Activated B cell treated with CpG ODN at 0.5 μM for 24 hours (primary cell): ENCODE results near the gene OBSCN. TPM values are rescaled to one million over a fixed set of nuclear protein-coding genes. Genes with fewer than 3 reads are reported as not detected.

Source experiments
- ATAC-seq: fragments of 200-7000 bp; cut with Tn5 transposase; one replicate; pipeline ENCODE4 v1.10.0; 2021; ENCODE audit warnings: low read depth, mild to moderate bottlenecking, moderate library complexity
- CTCF ChIA-PET: fragments of 350-600 bp; sonication (Branson Sonifier 250); formaldehyde crosslinking; loops from one replicate; lab custom pipeline; 2021; ENCODE audit warnings: antibody characterized with exemption; lab: Charles Lee
- POLR2A ChIA-PET: fragments of 350-600 bp; sonication (Branson Sonifier 250); formaldehyde crosslinking; loops from one replicate; lab custom pipeline; 2021; ENCODE audit warnings: antibody characterized with exemption; lab: Charles Lee
- DNase-seq: peaks from one replicate; pipeline ENCODE4 v3.0.0; 2022
- H3K27ac Mint-ChIP-seq: one replicate; pipeline ENCODE4 v1.8.0; 2020; ENCODE audit warnings: mixed read lengths
- H3K27me3 Mint-ChIP-seq: one replicate; pipeline ENCODE4 v1.8.0; 2021; ENCODE audit warnings: mixed read lengths
- H3K36me3 Mint-ChIP-seq: one replicate; pipeline ENCODE4 v1.8.0; 2021; ENCODE audit warnings: low read depth, mixed read lengths
- H3K4me1 Mint-ChIP-seq: one replicate; pipeline ENCODE4 v1.8.0; 2021; ENCODE audit warnings: mixed read lengths
- H3K4me3 Mint-ChIP-seq: one replicate; pipeline ENCODE4 v1.8.0; 2020; ENCODE audit warnings: mild to moderate bottlenecking, mixed read lengths
- H3K9me3 Mint-ChIP-seq: one replicate; pipeline ENCODE4 v1.8.0; 2020; ENCODE audit warnings: mixed read lengths
- intact Hi-C: fragments of 100-400 bp; cut with micrococcal nuclease; formaldehyde crosslinking; loops from one replicate; pipeline ENCODE4 v1.15.1; 2024
- total RNA-seq: library from RNA; stranded (reverse); gene quantifications from 2 replicates; pipeline ENCODE4 v1.2.3, GENCODE V29; 2022
- TF ChIP-seq, protein P1 (sequence below): fragments of 200-600 bp; IDR thresholded peaks from one replicate; pipeline ENCODE4 v1.8.0; 2022; ENCODE audit warnings: antibody characterized with exemption, mild to moderate bottlenecking

The OBSCN gene
- total RNA-seq, 1 donor from 2014 or later = 19.8 TPM

GRCh38 chr1:228369608-228370438 is 162.0 kb downstream of the OBSCN start:
- Mint-ChIP-seq H3K27ac (no peak overlapping the region), H3K4me3 (no peak overlapping the region), H3K27me3 (no peaks in the 10 kb centered on the region)

DNA sequence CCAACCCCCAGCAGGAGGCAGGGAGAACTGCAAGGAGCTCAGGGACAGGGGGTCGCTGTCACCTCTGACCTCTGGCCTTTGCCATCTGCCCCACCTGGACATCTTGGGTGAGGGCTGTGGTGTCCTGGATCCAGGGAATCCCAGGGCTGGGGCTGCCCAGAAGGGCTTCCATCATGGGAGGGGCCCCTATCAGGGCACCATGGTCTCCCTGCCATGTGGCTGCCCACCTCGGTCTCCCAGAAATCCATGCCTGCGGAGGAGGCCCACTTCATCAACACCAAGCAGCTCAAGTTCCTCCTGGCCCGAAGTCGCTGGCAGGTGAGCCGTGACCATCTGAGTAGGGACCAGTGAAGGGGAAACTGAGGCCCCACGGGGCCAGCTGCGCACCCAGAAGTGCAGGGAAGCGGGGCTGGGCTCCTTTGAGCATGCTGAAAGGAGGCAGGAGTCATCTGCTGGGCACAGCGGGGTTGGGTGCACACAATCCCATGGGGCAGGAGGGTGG is 162.6 kb downstream of the OBSCN start:
- ATAC-seq = no peak

More at GRCh38 chr1:228369608-228370438, 162.0 kb downstream of the OBSCN start:
- ChIA-PET CTCF (no interaction called here), POLR2A (no interaction called here)
- intact Hi-C loops = no loop called here
- H3K9me3 Mint-ChIP-seq = no peaks in the 10 kb centered on the region
- ATAC-seq (no peak), DNase-seq (no peak)
- no peaks in the 10 kb centered on the region for H3K36me3 Mint-ChIP-seq
- TF ChIP-seq, protein P1, sequence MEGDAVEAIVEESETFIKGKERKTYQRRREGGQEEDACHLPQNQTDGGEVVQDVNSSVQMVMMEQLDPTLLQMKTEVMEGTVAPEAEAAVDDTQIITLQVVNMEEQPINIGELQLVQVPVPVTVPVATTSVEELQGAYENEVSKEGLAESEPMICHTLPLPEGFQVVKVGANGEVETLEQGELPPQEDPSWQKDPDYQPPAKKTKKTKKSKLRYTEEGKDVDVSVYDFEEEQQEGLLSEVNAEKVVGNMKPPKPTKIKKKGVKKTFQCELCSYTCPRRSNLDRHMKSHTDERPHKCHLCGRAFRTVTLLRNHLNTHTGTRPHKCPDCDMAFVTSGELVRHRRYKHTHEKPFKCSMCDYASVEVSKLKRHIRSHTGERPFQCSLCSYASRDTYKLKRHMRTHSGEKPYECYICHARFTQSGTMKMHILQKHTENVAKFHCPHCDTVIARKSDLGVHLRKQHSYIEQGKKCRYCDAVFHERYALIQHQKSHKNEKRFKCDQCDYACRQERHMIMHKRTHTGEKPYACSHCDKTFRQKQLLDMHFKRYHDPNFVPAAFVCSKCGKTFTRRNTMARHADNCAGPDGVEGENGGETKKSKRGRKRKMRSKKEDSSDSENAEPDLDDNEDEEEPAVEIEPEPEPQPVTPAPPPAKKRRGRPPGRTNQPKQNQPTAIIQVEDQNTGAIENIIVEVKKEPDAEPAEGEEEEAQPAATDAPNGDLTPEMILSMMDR = no peak
- H3K4me1 Mint-ChIP-seq = no peaks in the 10 kb centered on the region

GRCh38 chr1:228370941-228371740 is 163.3 kb downstream of the OBSCN start:
- Mint-ChIP-seq H3K4me1 (no peaks in the 10 kb centered on the region), H3K36me3 (no peaks in the 10 kb centered on the region), H3K27me3 (no peaks in the 10 kb centered on the region), H3K4me3 (no peak overlapping the region), H3K27ac (no peak overlapping the region), H3K9me3 (no peaks in the 10 kb centered on the region)
- POLR2A ChIA-PET = no interaction called here
- no peak for ATAC-seq
- CTCF ChIA-PET = no interaction called here
- intact Hi-C loops = no loop called here
- TF ChIP-seq, protein P1 = no peak
- no peak for DNase-seq

More for the DNA sequence above, 162.6 kb downstream of the OBSCN start:
- ChIA-PET POLR2A (no interaction called here), CTCF (no interaction called here)
- TF ChIP-seq, protein P1 = no peak
- H3K27ac Mint-ChIP-seq = no peak overlapping the region
- H3K36me3 Mint-ChIP-seq = no peaks in the 10 kb centered on the region
- H3K4me1 Mint-ChIP-seq = no peaks in the 10 kb centered on the region
- DNase-seq = no peak
- H3K4me3 Mint-ChIP-seq = no peak overlapping the region
- H3K9me3 Mint-ChIP-seq = no peaks in the 10 kb centered on the region
- intact Hi-C loops = no loop called here
- no peaks in the 10 kb centered on the region for H3K27me3 Mint-ChIP-seq

DNA sequence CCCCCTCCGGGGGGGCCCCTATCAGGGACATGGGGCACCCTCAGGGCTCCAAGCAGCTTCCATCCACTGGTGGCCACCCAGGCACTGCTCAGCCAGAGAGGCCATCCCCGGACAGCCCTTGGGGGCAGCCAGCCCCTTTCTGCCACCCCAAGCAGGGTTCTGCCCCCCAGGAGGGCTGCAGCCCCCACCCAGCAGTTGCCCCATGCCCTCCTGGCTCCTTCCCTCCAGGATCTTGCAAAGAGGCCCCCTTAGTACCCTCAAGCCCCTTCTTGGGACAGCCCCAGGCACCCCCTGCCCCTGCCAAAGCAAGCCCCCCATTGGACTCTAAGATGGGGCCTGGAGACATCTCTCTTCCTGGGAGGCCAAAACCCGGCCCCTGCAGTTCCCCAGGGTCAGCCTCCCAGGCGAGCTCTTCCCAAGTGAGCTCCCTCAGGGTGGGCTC is 163.9 kb downstream of the OBSCN start:
- POLR2A ChIA-PET = no interaction called here
- no peak for ATAC-seq
- CTCF ChIA-PET = no interaction called here
- H3K27ac Mint-ChIP-seq = no peak overlapping the region
- H3K27me3 Mint-ChIP-seq = no peaks in the 10 kb centered on the region
- H3K4me3 Mint-ChIP-seq = no peak overlapping the region
- H3K9me3 Mint-ChIP-seq = no peaks in the 10 kb centered on the region
- no peaks in the 10 kb centered on the region for H3K36me3 Mint-ChIP-seq
- no peak for DNase-seq
- H3K4me1 Mint-ChIP-seq = no peaks in the 10 kb centered on the region
- intact Hi-C loops = no loop called here
- TF ChIP-seq, protein P1 = no peak
